Skin epidermis (tissue), 12 donors: ENCODE data around the gene STXBP6.
"Not testable (repeated sequence)": the region's sequence is repeated elsewhere in the genome, so short reads cannot be mapped to it uniquely, and the experiment has no call there.

Experiments
- H3K27ac ChIP-seq, 21 experiments: fragments of 200-600 bp; sonication (generic) in 11 of 21; one replicate each; pipeline ENCODE4 v1.5.0; 2020; ENCODE audit warnings: mild to moderate bottlenecking in 3 of 21, inconsistent platforms in 2 of 21, moderate library complexity in 2 of 21
- H3K4me3 ChIP-seq, 7 experiments: fragments of 200-600 bp; sonication (generic) in 2 of 7; one replicate each; pipeline ENCODE4 v1.5.0; 2020; ENCODE audit warnings: inconsistent platforms in 2 of 7, mild to moderate bottlenecking in 2 of 7, moderate library complexity in 1 of 7

STXBP6 gene

DNA sequence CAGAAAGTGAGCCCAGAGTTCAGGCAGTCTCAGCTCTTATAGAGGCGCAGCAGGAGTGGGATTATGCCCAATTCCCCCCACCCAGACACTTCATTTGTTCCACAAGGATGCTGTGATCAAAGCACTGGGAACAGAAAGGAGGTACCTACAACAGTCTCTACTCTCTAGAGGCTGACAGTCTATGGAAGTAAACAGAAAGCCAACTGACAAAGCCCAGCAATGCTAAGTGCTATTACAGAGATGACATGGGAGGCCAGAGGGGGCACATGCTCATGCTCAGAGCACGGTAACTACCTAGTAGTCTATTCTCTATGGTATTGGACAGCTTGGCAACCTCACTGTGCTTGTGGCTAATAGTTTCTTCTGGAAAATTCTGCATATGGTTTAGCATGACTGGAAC is 85.9 kb downstream of the STXBP6 start:
- Histone ChIP-seq H3K4me3 (no peak overlapping the region), H3K27ac (no peak overlapping the region)

DNA sequence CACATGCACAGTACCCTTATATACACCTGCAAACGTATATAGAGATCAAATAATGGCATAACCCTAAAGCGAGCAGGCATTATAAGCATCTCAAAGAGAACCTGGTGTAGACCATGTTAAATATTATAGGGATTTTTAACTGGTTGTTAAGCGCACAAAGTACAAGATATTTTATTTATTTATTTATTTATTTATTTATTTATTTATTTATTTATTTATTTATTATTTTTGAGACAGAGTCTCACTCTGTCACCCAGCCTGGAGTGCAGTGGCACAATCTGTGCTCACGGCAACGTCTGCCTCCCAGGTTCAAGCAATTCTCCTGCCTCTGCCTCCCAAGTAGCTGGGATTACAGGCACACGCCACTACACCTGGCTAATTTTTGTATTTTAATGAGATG is 87.8 kb downstream of the STXBP6 start:
- H3K27ac ChIP-seq, H3K4me3 ChIP-seq: not testable (repeated sequence)

DNA sequence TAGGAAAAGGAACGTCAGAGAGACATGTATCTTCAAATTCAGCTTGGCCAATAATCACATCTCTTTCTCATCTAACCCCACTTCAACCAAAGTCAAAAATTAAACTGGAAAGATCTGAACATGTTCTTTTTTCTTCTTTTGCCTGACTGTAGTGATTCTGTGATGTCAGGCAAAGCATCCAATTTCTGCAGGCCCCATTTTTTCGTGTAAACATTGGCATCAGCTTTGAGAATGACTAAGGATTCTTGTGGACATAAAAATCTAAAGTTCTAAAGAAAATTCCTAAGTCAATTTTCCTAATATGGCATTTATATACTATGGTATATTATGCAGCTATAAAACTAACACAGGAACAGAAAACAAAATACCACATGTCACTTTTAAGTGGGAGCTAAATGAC is 89.1 kb downstream of the STXBP6 start:
- Histone ChIP-seq H3K27ac (no peak overlapping the region), H3K4me3 (no peak overlapping the region)

DNA sequence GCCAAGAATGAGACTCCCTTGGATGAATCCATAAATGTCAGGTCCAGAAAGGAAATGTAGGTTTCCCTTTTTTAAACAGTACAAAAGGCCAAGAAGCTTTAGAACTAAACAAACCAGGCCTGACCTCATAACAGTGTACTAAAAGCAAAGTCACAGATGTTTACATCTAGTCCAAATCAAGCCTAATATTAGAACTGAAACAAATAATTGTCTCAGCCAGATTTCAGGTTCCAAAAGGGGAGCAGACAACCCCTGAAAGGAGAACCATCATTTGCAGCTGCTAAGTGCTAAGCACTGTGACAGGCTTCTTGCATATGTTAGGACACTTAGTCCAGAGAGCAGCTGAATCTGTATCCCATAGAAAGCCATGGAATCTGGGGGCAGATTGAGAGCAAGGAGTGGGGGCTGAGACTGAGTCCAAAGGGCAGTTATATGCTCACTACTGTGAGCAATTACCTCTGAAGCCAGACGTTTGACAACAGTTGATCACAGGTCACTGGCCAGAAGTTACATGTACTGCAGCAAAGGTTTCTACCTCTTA is 90.1 kb downstream of the STXBP6 start:
- H3K4me3 ChIP-seq = no peak overlapping the region
- H3K27ac ChIP-seq = no peak overlapping the region

DNA sequence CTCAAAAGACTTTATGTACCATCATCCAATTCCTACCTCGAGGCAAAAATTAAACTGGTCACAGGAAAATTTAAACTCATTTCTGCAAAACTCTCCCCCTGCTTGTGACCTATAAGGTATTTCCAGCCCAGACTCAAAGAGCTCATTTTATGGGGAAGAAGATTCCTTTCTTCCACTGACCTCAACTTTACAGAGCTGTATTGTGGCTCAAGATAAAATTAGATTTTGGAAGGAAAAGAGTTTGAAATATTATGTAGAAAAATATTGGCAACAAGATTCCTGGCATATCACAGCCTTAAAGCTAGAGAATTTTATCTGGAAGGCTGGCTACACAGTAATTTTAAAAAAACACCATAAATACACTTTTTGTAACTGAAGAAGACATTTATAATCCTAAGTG is 91.7 kb downstream of the STXBP6 start:
- no peak overlapping the region for H3K4me3 ChIP-seq
- H3K27ac ChIP-seq = no peak overlapping the region

DNA sequence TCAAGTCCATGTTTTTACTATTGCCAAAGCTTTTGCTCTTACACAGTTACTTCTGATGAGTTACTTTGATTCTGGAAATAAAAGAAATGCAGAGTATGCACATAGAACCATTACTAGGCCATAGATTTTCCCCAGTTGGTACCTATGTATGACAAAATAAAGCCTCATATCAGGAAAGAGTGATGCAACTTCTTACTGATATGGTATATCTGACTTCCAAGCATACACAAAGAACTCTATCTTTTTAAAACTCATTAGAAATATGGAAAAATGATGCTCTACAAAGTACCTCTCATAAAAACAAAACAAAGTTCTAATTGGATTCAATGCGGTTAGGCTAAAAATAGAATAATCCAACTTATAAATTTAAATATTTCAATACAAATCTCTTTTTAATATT is 92.1 kb downstream of the STXBP6 start:
- H3K27ac ChIP-seq = no peak overlapping the region
- no peak overlapping the region for H3K4me3 ChIP-seq

DNA sequence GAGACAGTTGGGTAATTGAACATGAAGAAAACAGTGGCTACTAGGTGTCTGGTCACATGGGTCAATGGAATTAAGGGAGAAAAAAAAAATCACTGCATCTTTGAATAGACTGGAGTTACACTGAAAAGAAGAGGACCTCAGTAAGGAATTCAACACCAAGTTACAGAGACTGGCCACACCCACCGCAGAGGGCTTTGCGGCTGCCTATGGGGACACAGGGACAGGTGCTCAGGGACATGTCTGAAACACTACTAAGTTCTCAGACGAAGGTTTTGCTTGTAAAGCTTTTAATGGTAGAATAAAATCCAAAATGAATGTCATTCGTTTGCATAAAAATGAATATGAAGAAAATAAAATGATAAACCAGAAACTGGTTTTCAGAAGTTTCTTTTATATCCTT is 93.8 kb downstream of the STXBP6 start:
- no peak overlapping the region for H3K4me3 ChIP-seq
- no peak overlapping the region for H3K27ac ChIP-seq

DNA sequence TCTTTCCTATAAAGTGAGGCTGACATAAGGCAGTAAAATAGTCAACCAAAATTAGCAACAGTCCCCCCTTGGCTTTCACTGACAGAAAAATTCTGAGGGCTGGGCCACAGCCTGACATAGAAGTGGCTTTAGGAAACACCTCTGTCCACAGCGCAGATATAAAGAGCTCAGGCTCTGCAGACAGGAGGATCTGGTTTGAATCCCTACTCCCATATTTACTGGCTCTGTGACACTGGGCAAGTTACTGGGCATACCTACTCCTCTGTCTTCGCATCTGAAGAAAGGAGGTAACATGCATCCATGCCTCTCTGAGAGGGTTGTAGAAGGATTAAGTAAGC is 95.3 kb downstream of the STXBP6 start:
- no peak overlapping the region for H3K4me3 ChIP-seq
- no peak overlapping the region for H3K27ac ChIP-seq

DNA sequence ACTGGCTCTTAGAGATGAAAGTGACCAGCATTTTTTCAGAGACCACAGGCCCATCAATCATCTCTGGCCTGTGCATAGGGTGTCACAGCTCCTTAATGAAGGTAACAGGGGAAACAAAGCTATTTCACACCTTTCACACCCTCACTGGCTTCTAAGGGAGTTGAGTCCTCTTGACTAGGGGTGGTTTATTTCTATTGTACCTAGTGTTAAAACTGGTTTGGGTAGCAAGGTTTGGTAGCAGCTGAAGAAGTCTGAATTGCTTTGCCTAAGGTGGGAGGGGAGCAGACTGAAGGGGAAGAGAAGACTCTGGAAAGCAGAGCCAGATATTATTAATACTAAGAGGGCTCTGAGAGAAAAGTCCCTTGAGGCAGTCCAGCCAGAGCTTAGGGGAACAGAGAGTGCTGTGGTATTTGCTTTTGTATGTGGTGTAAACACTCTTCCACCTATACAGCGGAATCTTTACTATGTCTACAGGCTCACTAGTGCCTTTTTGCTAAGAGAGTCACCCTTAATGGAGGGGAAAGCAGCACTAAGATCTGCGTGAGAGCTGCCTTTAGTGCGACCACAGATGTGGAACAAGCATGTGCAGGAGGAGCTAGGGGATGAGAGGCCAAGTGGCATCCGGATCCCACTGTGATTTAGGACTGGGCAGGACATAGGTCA is 95.8 kb downstream of the STXBP6 start:
- Histone ChIP-seq H3K27ac (no peak overlapping the region), H3K4me3 (no peak overlapping the region)

DNA sequence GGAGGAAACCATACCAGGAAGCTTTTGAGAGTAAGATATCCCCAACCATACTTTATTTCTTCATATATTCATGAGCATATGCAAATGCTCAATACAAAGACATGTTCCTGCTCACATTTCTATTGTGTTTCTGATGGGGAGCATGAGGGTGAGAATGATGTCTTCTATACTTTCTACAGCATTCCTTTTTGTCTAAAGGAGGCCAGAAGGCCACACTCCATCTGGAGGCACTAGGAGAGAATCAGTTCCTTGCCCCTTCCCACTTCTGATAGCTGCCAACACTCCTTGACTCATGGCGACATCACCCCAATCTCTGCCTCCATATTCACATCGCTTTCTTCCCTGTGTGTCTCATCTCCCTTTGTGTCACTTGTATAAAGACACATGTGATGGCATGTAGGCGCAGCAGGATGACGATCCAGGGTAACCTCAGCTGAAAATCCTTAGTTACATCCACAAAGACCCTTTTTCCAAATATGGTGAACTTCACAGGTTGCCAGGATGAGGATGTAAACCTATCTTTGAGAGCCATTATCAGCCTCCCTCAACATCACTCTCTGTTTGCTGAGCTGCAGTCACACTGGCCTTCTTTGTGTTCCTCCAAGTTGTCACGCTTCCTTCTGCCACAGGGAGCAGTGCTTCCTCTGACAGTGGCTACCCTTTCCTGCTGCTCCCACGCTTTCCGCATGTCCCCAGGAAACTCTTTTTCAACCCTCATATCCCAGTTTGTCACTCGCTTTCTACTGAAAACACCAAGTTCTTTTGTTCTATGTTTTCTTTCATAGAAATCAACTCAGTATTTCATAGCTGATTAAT is 96.9 kb downstream of the STXBP6 start:
- no peak overlapping the region for H3K27ac ChIP-seq

DNA sequence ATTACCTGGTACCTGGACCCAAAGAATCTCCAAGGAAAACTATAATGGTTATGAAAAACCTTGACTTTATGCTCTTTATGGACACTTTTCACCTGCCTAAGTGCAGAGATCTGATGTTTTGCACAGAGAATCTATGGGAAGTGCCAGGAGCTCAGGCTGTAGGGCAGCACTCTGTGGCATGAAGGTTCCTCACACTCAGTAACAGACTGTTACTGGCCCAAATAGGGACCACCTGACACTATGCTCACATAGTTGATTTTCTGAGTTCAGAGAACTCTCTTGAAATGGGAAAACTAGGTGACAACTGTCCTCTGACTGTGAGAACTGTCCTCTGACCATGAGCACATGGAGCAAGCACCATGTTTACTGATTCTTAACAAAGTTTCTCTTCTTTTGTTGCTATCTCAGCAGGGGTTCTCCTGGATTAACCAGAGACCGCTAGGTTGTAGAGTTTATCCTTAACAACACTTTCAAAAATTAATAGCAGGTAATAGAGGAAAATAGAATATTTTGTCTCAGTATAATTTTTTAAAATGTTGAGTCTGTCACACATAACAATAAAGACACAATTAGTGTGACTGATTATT is 101.6 kb downstream of the STXBP6 start:
- no peak overlapping the region for H3K4me3 ChIP-seq

More for the DNA sequence above, 96.9 kb downstream of the STXBP6 start:
- H3K4me3 ChIP-seq = no peak overlapping the region

DNA sequence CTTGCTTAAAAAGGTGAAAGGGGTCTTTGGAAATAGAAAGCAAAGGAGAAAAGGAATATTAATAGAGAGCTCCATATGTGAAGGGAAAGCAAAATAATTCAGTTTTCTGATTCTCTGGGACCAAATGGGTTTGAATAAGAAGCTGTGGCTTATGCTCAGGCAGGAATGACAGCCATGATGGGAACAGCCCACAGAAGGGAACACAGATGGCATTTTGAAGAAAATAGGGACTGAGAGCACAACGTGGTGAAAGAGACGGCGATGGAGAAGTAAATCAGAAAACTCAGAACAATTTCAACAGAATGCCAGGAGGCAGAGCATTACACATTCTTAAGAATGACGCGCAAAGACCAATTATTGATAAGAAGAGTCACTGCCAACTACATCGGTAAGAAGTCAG is 102.8 kb downstream of the STXBP6 start:
- no peak overlapping the region for H3K4me3 ChIP-seq
- H3K27ac ChIP-seq = no peak overlapping the region

More for the DNA sequence above, 101.6 kb downstream of the STXBP6 start:
- no peak overlapping the region for H3K27ac ChIP-seq

DNA sequence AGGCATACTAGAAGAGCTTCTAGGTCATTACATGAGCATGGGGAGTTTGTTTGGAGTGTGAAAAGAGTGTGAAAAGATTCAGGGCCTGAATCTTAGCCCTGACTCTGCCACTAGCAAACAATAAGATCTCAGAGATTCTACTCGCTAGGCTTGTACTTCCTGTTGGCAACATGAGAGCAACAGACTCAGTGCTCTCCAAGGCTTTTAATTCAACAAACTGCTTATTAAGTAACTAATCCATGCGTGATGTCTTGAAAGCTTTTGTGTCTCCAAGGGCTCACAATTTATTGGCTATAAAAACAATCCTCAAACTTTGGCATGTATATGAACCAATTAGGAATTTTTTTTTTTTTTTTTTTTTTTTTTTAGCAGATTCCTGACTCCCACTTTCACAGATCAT is 105.1 kb downstream of the STXBP6 start:
- H3K4me3 ChIP-seq = no peak overlapping the region
- H3K27ac ChIP-seq = no peak overlapping the region

DNA sequence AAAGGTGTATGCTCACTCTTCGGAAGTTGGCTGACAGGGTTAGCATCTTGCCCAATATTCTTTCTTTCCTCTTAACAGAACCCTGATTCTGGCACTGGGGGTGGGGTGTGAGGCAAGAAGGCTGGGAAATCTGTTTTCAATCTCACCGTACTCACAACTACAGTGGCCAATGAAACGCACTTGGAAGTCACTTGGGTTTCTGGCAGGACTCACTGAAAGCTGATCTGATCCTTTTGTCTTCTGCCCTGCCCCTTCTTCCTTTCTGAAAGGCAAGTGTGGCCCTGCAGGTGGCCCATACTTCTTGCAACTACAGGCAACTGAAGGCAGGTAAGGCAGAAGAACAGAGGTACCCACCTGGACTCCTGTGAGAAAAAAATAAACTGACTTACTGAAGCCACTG is 106.9 kb downstream of the STXBP6 start:
- no peak overlapping the region for H3K27ac ChIP-seq
- H3K4me3 ChIP-seq = no peak overlapping the region

DNA sequence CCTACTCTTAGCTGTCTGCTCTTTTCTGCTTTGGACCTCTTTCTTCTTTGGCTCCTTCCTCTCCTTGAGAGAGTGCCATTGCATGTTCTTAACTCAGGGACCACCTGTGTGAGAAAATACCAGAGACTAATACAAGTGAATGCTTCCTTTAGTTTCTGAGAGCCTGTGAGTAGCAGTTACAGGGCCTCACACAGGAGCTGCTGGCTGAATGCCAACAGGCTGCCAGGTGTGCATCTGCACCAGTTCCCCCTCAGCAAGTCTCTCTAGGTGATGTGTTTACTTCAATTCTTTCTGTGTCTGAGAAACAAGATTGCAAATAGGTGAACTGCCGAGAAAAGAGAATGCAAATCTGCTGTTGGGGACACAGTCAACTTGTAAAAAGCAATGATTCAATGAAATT is 108.2 kb downstream of the STXBP6 start:
- H3K4me3 ChIP-seq = no peak overlapping the region
- H3K27ac ChIP-seq = no peak overlapping the region

DNA sequence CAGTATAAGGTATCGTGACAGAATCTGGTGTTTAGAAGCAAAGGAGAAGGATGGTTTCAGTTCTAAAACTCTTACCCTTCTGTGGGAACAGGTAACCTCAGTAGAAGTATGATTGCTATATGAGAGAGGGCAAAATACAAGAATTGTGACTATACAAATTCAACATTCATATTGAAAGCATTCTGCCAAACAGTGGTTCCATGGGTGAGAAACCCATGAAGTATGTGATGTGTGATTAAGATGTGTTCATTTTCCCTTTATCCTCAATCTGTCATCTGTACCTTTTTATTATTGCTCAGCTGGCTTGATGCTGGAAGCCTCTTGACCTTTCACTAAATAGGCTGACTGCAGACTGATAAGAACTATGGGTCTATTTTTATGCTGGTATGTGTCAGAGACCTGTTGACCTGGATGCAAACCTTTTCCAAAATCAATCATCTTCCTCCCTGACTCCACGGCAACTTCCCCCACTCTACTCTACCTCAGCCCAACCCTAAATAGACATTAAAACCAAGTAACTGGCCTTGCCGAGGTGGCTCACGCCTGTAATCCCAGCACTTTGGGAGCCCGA is 109.6 kb downstream of the STXBP6 start:
- H3K4me3 ChIP-seq = no peak overlapping the region
- H3K27ac ChIP-seq = no peak overlapping the region

DNA sequence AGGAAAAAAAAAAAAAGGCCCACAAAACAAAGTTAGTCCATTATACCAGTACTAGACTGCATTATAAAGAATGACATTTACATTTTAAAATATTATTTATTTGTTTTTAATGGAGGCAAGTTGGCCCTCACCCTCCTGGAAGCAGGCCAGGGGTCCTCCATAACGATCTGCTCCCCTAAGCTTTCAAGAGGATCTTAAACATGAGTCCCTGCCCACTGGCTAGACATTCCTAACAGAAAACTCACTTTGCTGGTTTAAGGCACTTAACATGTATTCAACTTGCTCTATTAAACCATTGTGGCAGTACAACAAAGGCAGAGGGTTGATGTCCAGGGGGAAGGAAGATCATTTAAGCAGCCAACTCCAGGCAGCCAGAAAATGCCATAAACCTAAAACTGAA is 111.4 kb downstream of the STXBP6 start:
- no peak overlapping the region for H3K27ac ChIP-seq

DNA sequence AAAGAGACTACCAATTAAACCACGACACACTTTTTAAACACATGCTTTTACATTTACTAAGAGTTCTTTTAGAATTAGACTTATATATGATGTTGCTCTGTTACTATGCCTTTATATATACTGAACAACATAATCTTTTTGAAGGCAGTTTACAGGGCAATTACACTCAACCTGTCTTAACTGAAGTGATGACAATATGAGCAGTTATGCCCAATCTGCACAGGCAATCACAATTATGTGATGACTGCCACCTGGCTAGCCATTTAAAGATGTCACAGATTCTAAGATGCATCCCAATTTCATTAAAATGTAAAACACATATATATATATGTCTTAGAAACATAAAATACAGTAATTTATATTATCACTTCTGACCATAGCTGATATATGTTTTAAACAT is 112.6 kb downstream of the STXBP6 start:
- H3K27ac ChIP-seq = no peak overlapping the region
- no peak overlapping the region for H3K4me3 ChIP-seq

More for the DNA sequence above, 111.4 kb downstream of the STXBP6 start:
- H3K4me3 ChIP-seq = no peak overlapping the region

DNA sequence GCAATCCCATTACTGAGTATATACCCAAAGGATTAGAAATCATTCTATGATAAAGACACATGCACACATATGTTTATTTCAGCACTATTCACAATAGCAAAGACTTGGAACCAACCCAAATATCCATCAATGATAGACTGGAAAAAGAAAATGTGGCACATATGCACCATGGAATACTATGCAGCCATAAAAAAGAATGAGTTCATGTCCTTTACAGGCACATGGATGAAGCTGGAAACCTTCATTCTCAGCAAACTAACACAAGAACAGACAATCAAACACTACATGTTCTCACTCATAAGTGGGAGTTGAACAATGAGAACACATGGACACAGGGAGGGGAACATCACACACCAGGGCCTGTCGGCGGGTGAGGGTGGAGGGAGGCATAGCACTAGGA is 113.2 kb downstream of the STXBP6 start:
- H3K27ac ChIP-seq = not testable (repeated sequence)

DNA sequence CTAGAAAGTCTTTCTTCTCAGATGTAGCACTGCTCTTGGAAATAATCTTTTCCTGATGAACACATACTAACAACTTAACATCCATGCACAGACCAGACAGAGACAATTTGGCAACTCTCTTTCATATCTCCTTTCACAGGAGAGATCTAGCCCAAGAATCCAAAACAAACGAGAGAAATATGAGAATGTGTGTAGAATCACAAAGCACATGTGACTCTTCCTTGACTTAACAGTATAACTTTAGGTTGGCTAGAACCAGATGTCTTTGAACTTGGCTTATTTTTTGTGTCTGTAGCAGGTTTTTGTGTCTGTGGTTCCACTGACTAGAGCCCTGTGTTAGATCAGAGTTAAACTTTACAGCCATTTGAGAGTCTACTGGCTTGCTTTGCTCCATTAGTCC is 114.2 kb downstream of the STXBP6 start:
- Histone ChIP-seq H3K27ac (no peak overlapping the region), H3K4me3 (no peak overlapping the region)

More for the DNA sequence above, 113.2 kb downstream of the STXBP6 start:
- H3K4me3 ChIP-seq = not testable (repeated sequence)
